Stimulated activated CD8-positive, alpha-beta memory T cell treated with anti-CD3 and anti-CD28 coated beads, Interleukin-4, amount 100 ng/mL, for 24 hours (primary cell): ENCODE results near the gene TREX2.

Experiments
- DNase-seq: peaks from one replicate; pipeline ENCODE4 v3.0.0-alpha.2; 2020; ENCODE audit warnings: low read depth

Gene TREX2

DNA sequence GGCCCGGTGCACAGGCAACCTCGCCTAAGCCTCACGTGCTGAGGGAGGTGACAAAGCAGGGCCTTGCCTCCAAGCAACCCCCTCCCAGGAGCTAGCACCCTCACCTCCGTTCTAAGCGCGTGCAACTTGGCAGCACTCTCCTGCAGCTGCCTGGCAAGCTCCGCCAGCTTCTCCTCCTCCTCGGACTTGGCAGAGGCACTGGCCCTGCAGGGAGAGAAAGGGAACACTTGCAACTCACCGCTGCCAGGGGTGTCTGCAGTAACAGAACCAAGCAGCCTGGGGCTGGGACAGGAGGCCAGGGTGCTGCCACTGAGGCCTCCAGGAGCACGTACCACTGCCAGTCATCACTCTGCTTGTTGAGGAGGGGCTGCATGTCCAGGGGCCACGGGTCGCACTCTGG, 10.3 kb upstream of the TREX2 start:
- no peak for DNase-seq

GRCh38 chrX:153455571-153455970, 9.7 kb upstream of the TREX2 start:
- no peak for DNase-seq

- no peak for DNase-seq
Observed at GRCh38 chrX:153454901-153455550, 9.2 kb upstream of the TREX2 start.

DNA sequence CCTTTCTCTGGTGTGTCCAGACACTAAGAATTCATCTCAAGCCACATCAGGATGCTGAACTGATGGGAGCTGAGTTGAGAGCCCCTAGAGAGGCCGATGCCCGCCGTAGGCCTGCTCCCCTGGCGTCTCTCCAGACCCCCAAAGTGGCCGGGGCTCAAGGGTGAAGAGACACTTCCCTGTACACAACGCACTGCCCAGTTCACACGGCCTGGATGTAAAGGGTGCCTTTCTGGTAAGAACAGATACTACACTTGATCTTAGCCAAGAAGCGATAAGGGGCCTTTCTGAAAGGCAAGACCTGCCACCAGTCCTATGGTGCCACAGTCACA, 5.1 kb upstream of the TREX2 start:
- DNase-seq, result no peak

DNA sequence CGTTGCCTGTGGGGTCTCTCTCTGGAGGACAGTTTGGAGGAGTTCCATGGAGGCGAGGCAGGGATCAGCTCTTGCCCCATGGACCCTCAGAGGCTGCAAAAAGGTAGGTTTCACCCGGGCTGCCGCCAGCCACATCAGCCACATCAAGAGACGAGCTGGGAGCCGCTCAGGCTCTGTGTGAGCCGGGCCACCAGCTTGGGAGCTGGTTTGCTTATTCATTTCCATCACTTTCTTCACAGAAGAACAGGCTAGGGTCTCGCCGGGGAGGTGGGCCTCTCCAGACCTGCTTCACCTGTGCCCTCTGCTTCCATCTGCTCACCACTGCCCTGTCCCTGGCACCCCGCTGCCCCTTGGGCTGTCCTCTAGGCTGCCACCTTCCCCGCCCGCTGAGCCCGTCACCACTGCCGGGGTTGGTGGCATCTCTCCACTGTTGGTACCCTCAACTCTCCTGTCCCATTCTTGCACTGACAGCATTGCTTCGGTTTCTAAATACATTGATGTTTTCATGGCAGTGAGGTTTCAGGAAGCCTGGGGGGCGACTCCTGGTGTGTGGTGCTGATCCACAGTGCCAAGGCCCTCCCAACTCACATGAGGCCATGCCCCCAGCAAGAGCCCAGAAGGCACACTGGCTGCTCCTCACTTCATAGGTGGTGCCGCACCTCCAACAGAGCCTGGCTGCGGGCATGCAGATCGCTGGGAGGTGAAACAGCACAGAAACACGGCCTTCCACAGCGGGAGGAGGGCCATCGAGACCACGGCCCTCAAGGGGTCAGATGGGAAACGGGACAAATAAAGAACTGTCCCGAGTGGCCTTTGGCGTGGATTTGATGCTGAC, 4.5 kb upstream of the TREX2 start:
- no peak for DNase-seq

- DNase-seq, result no peak
Observed at GRCh38 chrX:153449368-153450113, 3.7 kb upstream of the TREX2 start.

GRCh38 chrX:153448556-153449367, 2.9 kb upstream of the TREX2 start:
- DNase-seq, result no peak

GRCh38 chrX:153447581-153447960, 1.7 kb upstream of the TREX2 start:
- no peak for DNase-seq

DNA sequence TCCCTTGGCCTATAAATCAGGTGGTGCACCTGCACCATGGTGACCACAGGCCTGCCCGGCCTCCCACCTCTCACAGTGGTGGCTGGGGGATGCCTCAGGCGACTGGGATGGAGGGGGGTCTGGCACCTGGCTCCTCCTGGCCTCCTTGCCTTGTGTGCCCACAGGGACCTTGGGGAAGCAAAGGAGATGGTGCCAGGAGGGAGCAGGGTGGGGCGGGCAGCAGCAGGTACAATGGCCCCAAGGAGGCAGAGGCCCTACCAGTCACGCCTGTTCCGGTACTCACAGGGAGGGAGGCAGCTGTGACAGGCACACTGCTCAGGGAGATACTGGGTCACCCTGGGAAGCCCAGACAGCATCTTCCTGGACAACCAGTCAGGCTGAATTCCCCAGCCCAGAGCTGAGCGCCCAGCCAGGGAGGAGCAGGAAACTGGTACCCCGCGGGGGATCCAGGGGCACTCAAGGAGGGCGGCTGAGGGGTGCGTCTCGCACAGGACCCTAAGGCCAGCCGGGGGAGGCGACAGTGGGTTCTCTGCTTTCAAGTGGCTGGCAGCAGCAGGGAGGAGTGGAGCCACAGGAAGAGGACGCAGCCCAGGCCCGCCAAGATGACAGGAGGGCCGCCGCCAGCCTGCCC, 1.2 kb upstream of the TREX2 start:
- DNase-seq, result no peak

GRCh38 chrX:153446636-153446936, 730 bp upstream of the TREX2 start:
- no peak for DNase-seq

DNA sequence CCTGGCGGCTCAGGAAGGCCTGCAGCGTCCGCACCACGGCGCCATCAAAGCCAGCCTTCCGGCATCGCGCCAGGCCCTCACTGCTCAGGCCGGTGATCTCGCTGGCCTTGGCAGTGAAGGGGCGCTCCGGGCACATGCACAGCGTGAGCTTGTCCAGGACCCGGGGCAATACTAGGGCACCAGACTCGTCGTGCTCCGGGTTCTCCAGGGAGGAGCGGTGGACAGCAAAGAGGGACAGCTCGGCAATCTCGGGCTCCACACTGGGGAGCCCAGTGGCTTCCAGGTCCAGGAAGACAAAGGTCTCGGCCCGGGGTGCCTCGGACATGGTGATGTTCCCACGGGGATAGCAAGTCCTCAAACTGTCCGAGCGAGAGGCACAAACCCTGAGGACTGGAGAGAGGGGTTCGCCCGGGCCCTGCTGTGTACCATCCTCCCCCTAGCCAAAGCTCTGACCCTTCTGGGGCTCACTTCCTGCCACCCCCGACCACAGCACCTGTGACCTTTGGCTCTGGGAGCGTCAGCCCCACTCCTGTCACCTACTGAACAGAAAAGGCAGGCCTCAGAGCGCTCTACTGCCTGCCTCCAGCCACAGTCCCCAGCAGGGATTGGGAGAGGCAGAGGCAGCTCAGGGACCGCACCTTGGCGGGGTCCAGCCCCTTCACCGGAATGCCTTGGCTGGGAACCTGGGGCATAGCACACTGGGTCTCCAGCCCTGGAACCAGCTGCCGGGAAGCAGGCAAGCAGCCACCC, 575 bp downstream of the TREX2 start:
- DNase-seq, result no peak

DNA sequence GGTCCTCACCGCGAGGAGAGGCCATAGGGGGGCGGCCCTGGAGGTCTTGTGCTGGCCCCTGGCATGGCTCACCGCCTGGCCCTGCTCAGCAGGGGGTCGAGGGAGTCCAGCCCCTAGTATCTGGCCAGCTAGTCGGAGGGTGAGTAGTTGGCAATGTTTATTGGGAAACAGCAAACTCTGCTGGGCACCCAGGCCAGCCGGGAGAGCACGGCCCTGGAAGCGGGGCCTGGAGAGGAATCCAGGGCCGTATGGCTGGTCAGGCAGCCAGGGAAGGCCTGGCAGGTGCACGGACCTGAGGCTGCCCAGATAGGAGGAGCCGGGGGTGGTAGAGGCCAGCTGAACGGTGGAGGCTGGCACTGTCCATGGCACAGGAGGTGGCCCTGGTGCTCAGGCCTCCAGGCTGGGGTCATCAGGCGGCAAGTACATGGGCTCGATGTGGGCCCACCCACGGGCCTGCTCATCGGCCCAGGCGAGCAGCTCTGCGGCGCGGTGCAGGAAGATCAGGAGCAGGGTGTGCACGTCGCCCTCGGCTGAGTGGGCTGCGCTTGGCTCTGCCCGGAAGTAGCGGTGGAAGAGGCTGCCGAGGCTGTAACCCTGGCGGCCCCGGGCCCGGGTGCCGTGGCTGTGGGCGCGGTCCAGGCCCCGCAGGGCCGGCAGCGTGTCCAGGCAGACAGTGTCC, 1.4 kb downstream of the TREX2 start:
- DNase-seq, result no peak

- no peak for DNase-seq
Observed at GRCh38 chrX:153443476-153444332, 2.2 kb downstream of the TREX2 start.

- DNase-seq, result no peak
Observed at GRCh38 chrX:153442463-153442862, 3.4 kb downstream of the TREX2 start.

DNA sequence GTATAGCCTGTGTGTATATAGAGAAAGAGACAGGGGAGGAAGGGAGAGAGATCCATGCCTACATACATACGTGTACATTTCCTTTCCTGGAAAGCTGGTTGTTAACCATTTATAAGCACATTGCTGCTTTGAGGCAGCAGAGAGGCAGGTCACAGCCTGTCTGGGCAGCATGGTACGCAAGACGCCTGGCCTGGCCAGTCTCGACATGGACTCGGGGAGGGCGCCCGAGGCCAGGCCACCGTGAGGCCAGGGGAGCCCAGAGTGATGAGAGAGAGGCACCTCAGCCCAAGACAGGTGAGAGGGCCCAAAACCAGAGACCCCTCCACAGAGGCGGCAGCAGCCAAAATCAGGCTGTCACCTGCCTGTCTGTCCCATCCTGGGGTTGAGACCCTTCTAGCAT, 3.9 kb downstream of the TREX2 start:
- DNase-seq, result no peak

DNA sequence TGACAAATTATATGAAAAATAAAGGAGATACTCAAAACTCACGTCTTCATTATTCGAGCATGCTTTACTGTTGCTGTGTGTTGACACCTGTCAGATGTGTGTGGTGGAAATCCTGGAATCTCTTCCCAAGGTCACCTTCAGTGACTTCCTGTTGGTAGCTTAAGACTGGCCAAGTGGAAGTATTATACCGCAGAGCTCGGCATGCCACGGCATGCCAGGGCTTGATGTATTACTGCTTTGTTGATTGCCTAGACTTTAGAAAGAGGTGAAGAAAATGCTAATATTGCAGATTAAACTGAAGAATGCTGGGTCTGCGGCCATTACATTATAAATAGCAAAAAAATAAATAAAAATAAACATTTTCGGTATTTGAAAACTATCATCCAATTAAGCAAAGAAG, 4.6 kb downstream of the TREX2 start:
- no peak for DNase-seq

DNA sequence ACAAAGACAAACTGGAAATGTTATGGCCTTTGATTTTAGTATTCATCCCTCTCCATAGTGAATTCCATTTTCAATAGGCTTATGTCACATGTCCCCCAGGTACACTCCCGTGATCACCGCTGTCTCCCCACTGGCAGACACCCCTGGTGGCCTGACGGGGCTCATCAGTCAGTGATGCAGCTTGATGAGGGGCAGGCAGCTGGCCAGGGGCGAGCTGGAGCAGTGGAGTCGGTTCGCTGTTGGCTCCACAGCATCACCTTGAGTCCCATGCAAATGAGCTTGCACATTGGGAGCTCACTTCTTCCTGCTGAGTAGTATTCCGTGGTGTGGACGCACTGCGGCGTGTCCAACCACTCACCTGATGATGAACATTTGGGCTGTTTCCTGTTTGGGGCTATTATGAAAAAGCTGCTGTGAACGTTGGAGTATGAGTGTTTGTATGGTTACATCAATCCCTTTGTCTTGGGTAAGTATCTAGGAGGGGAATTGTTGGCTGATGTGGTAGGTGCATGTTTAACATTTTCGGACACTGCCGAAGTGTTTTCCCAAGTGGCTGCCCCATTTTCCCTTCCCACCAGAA, 5.2 kb downstream of the TREX2 start:
- no peak for DNase-seq

GRCh38 chrX:153439977-153440376, 5.9 kb downstream of the TREX2 start:
- DNase-seq, result no peak

DNA sequence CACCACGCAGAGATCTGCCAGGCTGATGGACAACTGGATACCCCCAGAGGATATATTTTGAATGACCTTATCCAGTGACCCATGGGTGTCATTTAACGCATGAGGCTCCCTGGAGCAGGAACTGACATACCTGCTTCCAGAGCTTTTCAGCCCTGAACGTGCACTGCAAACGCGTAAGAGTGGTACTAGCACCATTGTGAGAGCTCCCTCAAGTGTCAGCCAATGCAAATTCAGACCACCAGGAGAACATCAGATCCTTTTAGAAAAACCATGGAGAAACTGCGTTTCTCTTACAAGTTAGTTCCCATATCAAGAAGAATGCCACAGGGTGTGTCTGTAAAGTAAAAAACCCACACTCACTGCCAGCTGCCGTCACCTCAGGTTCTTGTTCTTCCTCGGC, 7.3 kb downstream of the TREX2 start:
- no peak for DNase-seq
